HEK293 (cell line): ENCODE results near the gene PRKD1.

ENCODE experiments used
- CTCF ChIA-PET: fragments of 350-600 bp; formaldehyde crosslinking; extraction: SDS; loops from one replicate; lab custom pipeline; 2021; ENCODE audit warnings: antibody characterized with exemption; lab: Yijun Ruan, JAX
- POLR2A ChIA-PET: fragments of 300-600 bp; formaldehyde crosslinking; extraction: SDS; loops from one replicate; lab custom pipeline; 2020; ENCODE audit warnings: antibody characterized with exemption, inconsistent platforms; lab: Yijun Ruan, JAX
- H3K27ac ChIP-seq: fragments of 200-500 bp; sonication (Bioruptor generic); 2 replicates; pipeline ENCODE4 v1.5.1; 2014; ENCODE audit warnings: low read depth, low read length, control low read depth, inconsistent platforms; ENCODE audit errors: extremely low read depth
- H3K36me3 ChIP-seq, 2 experiments: fragments of 200-500 bp in 1 of 2; sonication (Bioruptor generic) in 1 of 2; 1 replicate in 1 of 2; 2 replicates in 1 of 2; pipeline ENCODE4 v1.5.1; 2014 to 2017; ENCODE audit warnings: inconsistent platforms in 2 of 2, low read length in 2 of 2; ENCODE audit not compliant: control insufficient read depth in 2 of 2, insufficient read depth in 1 of 2
- H3K4me1 ChIP-seq: fragments of 200-500 bp; sonication (Bioruptor generic); 2 replicates; pipeline ENCODE4 v1.5.1; 2014; ENCODE audit warnings: mild to moderate bottlenecking, low read length, inconsistent platforms; ENCODE audit not compliant: control insufficient read depth, insufficient read depth
- H3K4me3 ChIP-seq: 2 replicates; pipeline ENCODE4 v1.5.1; 2011; ENCODE audit warnings: low read depth, mild to moderate bottlenecking, control low read depth, low read length, moderate library complexity
- H3K9me3 ChIP-seq: fragments of 200-500 bp; sonication (Bioruptor generic); 2 replicates; pipeline ENCODE4 v1.5.1; 2014; ENCODE audit warnings: low read depth, low read length, inconsistent platforms; ENCODE audit not compliant: control insufficient read depth, insufficient read depth
- ELK4 ChIP-seq: IDR thresholded peaks from 2 replicates; pipeline ENCODE4 v1.6.1; 2011; ENCODE audit warnings: mild to moderate bottlenecking, low read depth, low read length, borderline replicate concordance
- GLI2 ChIP-seq: fragments of 450-650 bp; formaldehyde crosslinking; IDR thresholded peaks from 2 replicates; pipeline ENCODE4; 2017; ENCODE audit warnings: missing biosample characterization, missing genetic modification characterization, low read depth, borderline replicate concordance
- HIC1 ChIP-seq: fragments of 450-650 bp; formaldehyde crosslinking; IDR thresholded peaks from 2 replicates; pipeline ENCODE4 v1.5.1; 2016; ENCODE audit warnings: missing biosample characterization, missing genetic modification characterization
- REST ChIP-seq: fragments of 450-650 bp; formaldehyde crosslinking; IDR thresholded peaks from 2 replicates; pipeline ENCODE4 v1.5.1; 2016; ENCODE audit warnings: missing biosample characterization, missing genetic modification characterization
- WT1 ChIP-seq: fragments of 450-650 bp; formaldehyde crosslinking; IDR thresholded peaks from 2 replicates; pipeline ENCODE4 v1.5.1; 2016; ENCODE audit warnings: missing biosample characterization, missing genetic modification characterization
- ZNF223 ChIP-seq: fragments of 450-650 bp; formaldehyde crosslinking; IDR thresholded peaks from 2 replicates; pipeline ENCODE4 v1.5.1; 2016; ENCODE audit warnings: missing biosample characterization, missing genetic modification characterization
- ZNF292 ChIP-seq: fragments of 450-650 bp; formaldehyde crosslinking; IDR thresholded peaks from 2 replicates; pipeline ENCODE4 v1.5.1; 2016; ENCODE audit warnings: low read depth, missing biosample characterization, missing genetic modification characterization, borderline replicate concordance
- ZNF335 ChIP-seq: fragments of 450-650 bp; formaldehyde crosslinking; conservative IDR thresholded peaks from 2 replicates; pipeline ENCODE4 v1.5.1; 2016; ENCODE audit warnings: missing biosample characterization, missing genetic modification characterization
- ZNF37A ChIP-seq: fragments of 450-650 bp; IDR thresholded peaks from 2 replicates; pipeline ENCODE4 v1.5.1; 2018; ENCODE audit warnings: missing biosample characterization, missing genetic modification characterization
- ZNF426 ChIP-seq: fragments of 450-650 bp; formaldehyde crosslinking; IDR thresholded peaks from 2 replicates; pipeline ENCODE4 v1.5.1; 2017; ENCODE audit warnings: missing biosample characterization, missing genetic modification characterization, mild to moderate bottlenecking, inconsistent platforms, moderate library complexity
- ZNF473 ChIP-seq: fragments of 450-650 bp; formaldehyde crosslinking; IDR thresholded peaks from 2 replicates; pipeline ENCODE4 v1.5.1; 2017; ENCODE audit warnings: missing biosample characterization, missing genetic modification characterization
- ZNF560 ChIP-seq: fragments of 450-650 bp; formaldehyde crosslinking; IDR thresholded peaks from 2 replicates; pipeline ENCODE4 v1.5.1; 2017; ENCODE audit warnings: missing biosample characterization, missing genetic modification characterization, borderline replicate concordance
- ZNF561 ChIP-seq: fragments of 450-650 bp; IDR thresholded peaks from 2 replicates; pipeline ENCODE4 v1.5.1; 2018; ENCODE audit warnings: missing biosample characterization, missing genetic modification characterization, borderline replicate concordance
- ZNF571 ChIP-seq: fragments of 450-650 bp; formaldehyde crosslinking; IDR thresholded peaks from 2 replicates; pipeline ENCODE4 v1.5.0; 2017; ENCODE audit warnings: missing biosample characterization, missing genetic modification characterization
- ZNF623 ChIP-seq: fragments of 450-650 bp; formaldehyde crosslinking; IDR thresholded peaks from 2 replicates; pipeline ENCODE4 v1.5.1; 2016; ENCODE audit warnings: missing biosample characterization, missing genetic modification characterization
- ZSCAN4 ChIP-seq: fragments of 450-650 bp; formaldehyde crosslinking; IDR thresholded peaks from 2 replicates; pipeline ENCODE4 v1.5.1; 2017; ENCODE audit warnings: missing biosample characterization, missing genetic modification characterization

PRKD1 gene

GRCh38 chr14:29684926-29685325 lies 242.7 kb downstream of the PRKD1 start:
- POLR2A ChIA-PET: no interaction called here
- CTCF ChIA-PET: interaction anchor here (0.6 kb wide), 1 partner anchor 651 kb away, joined by 3 read pairs; no protein-coding TSS in a partner anchor
- TF ChIP-seq HIC1 (no peak), ZNF571 (tag by site-specific recombination) (no peak), ZNF37A (tag by site-specific recombination) (no peak), WT1 (tag by site-specific recombination) (no peak), ZNF561 (tag by site-specific recombination) (no peak), ELK4 (no peak), ZNF473 (tag by site-specific recombination) (no peak), ZSCAN4 (tag by site-specific recombination) (no peak), ZNF426 (tag by site-specific recombination) (no peak), ZNF623 (tag by site-specific recombination) (no peak), ZNF223 (no peak), GLI2 (tag by site-specific recombination) (no peak), REST (no peak)

GRCh38 chr14:29682789-29683188 lies 244.9 kb downstream of the PRKD1 start:
- ChIA-PET POLR2A (no interaction called here), CTCF (no interaction called here)
- TF ChIP-seq ZNF560 (tag by site-specific recombination) (no peak), ZNF292 (no peak), ZNF335 (tag by site-specific recombination) (no peak)
- H3K4me3 ChIP-seq: no peak overlapping the region
- no peaks in the 10 kb centered on the region for H3K9me3 ChIP-seq
- H3K4me1 ChIP-seq: no peaks in the 10 kb centered on the region
- no peak overlapping the region for H3K27ac ChIP-seq
- no peaks in the 10 kb centered on the region for H3K36me3 ChIP-seq

More at GRCh38 chr14:29684926-29685325, 242.7 kb downstream of the PRKD1 start:
- Histone ChIP-seq H3K9me3 (no peaks in the 10 kb centered on the region), H3K36me3 (no peaks in the 10 kb centered on the region), H3K4me3 (no peak overlapping the region), H3K27ac (no peak overlapping the region), H3K4me1 (no peaks in the 10 kb centered on the region)
